HT1080 (cell line): Measurements from ENCODE around the gene DNAH1. TPM values are rescaled to one million over a fixed set of nuclear protein-coding genes. Genes with fewer than 3 reads are reported as not detected.

ENCODE experiments used
- DNase-seq: peaks from one replicate; pipeline ENCODE4 v3.0.0-alpha.2; 2015; ENCODE audit warnings: low read depth
- total RNA-seq: library from RNA; depleted of rRNA; stranded (reverse); fragments of >200 nt; shearing (Covaris generic); gene quantifications from 2 replicates; pipeline ENCODE4 v1.2.3, GENCODE V29; 2014

Gene DNAH1
- total RNA-seq, 1 experiment from 2014 or later = 0.10 TPM

GRCh38 chr3:52310861-52311575 lies 5.1 kb upstream of the DNAH1 start:
- DNase-seq = no peak

GRCh38 chr3:52311576-52312119 lies 4.5 kb upstream of the DNAH1 start:
- DNase-seq = no peak

- no peak for DNase-seq
These were observed 2.8 kb upstream of the DNAH1 start for GRCh38 chr3:52313188-52313773.

- DNase-seq = no peak
These were observed 2.3 kb upstream of the DNAH1 start for GRCh38 chr3:52313774-52314188.

- no peak for DNase-seq
These were observed 1.6 kb upstream of the DNAH1 start for GRCh38 chr3:52314489-52314888.

GRCh38 chr3:52315006-52315405 lies 1.1 kb upstream of the DNAH1 start:
- no peak for DNase-seq

GRCh38 chr3:52317208-52318000 lies 1.3 kb downstream of the DNAH1 start:
- DNase-seq = no peak

- no peak for DNase-seq
These were observed 2.2 kb downstream of the DNAH1 start for GRCh38 chr3:52318186-52318816.

- no peak for DNase-seq
These were observed 3.9 kb downstream of the DNAH1 start for GRCh38 chr3:52319921-52320595.

- DNase-seq = no peak
These were observed 5.4 kb downstream of the DNAH1 start for GRCh38 chr3:52321481-52321880.

- no peak for DNase-seq
These were observed 6.3 kb downstream of the DNAH1 start for GRCh38 chr3:52322466-52322865.

GRCh38 chr3:52323526-52324295 lies 7.6 kb downstream of the DNAH1 start:
- DNase-seq = no peak

GRCh38 chr3:52324676-52325075 lies 8.6 kb downstream of the DNAH1 start:
- no peak for DNase-seq

GRCh38 chr3:52325686-52326085 lies 9.6 kb downstream of the DNAH1 start:
- DNase-seq = no peak

- DNase-seq = no peak
These were observed 10.9 kb downstream of the DNAH1 start for GRCh38 chr3:52326976-52327375.

- no peak for DNase-seq
These were observed 11.6 kb downstream of the DNAH1 start for GRCh38 chr3:52327486-52328290.

GRCh38 chr3:52328536-52329080 lies 12.5 kb downstream of the DNAH1 start:
- DNase-seq = no peak

GRCh38 chr3:52330194-52330805 lies 14.2 kb downstream of the DNAH1 start:
- DNase-seq = no peak

GRCh38 chr3:52331091-52331490 lies 15.0 kb downstream of the DNAH1 start:
- no peak for DNase-seq
